Vagina (tissue), 2 donors: ENCODE results near the gene TBX18.

Experiments
- POLR2A ChIP-seq, 2 donors: fragments of 450-650 bp; IDR thresholded peaks; one replicate each; pipeline ENCODE4 v1.6.1; 2017; ENCODE audit warnings: antibody characterized with exemption in 2 of 2, mild to moderate bottlenecking in 2 of 2, moderate library complexity in 2 of 2
- POLR2AphosphoS5 ChIP-seq, 2 donors: sonication (generic); formaldehyde crosslinking; IDR thresholded peaks; one replicate each; pipeline ENCODE4 v1.9.0; 2017; ENCODE audit warnings: antibody characterized with exemption in 2 of 2, mild to moderate bottlenecking in 2 of 2, low read depth in 1 of 2; ENCODE audit not compliant: insufficient read depth in 1 of 2
- TF ChIP-seq, protein P1 (sequence below), 3 experiments: fragments of 450-650 bp in 2 of 3; fragments of 200-600 bp in 1 of 3; sonication (generic) in 1 of 3; IDR thresholded peaks; one replicate each; pipeline ENCODE4 v1.5.1; 2017 to 2019; ENCODE audit warnings: antibody characterized with exemption in 3 of 3, mild to moderate bottlenecking in 2 of 3, moderate library complexity in 2 of 3

DNA sequence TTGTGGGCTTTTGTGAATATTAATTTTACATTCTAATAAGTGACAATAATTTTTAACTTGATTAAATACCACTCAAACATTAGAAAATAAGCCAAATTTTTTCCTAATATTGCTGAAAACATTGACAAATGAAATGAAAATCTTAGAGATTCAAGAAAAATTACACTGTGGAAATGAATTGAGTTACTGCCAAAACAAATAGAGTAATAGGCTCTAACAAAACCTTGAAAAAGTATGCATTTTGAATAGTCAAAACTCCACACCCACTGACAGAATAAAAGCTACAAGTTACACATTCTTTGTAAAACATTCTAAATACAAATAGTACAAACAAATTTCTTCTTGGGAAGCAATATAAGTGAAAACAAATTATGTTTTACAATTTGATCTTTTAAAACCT, 5.9 kb downstream of the TBX18 start:
- TF ChIP-seq, protein P1, sequence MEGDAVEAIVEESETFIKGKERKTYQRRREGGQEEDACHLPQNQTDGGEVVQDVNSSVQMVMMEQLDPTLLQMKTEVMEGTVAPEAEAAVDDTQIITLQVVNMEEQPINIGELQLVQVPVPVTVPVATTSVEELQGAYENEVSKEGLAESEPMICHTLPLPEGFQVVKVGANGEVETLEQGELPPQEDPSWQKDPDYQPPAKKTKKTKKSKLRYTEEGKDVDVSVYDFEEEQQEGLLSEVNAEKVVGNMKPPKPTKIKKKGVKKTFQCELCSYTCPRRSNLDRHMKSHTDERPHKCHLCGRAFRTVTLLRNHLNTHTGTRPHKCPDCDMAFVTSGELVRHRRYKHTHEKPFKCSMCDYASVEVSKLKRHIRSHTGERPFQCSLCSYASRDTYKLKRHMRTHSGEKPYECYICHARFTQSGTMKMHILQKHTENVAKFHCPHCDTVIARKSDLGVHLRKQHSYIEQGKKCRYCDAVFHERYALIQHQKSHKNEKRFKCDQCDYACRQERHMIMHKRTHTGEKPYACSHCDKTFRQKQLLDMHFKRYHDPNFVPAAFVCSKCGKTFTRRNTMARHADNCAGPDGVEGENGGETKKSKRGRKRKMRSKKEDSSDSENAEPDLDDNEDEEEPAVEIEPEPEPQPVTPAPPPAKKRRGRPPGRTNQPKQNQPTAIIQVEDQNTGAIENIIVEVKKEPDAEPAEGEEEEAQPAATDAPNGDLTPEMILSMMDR (IDR thresholded peaks at IDR 0.05) = no peak
- no peak for TF ChIP-seq POLR2AphosphoS5 (IDR thresholded peaks at IDR 0.05; ENCODE audit: insufficient read depth in 1 of 2, low read depth in 1 of 2)
- no peak for TF ChIP-seq POLR2A (IDR thresholded peaks at IDR 0.05)
